ENCODE measurements around the gene PEAR1. TPM values are rescaled to one million over a fixed set of nuclear protein-coding genes. Genes with fewer than 3 reads are reported as not detected.

Gene PEAR1
- total and polyA plus RNA-seq, 2 of the 8 experiments (the other 6 are each of a cell fraction or from before 2014, with no cell fraction given), result 0.63 to 0.71 TPM

- TF ChIP-seq TAF1 (IDR thresholded peaks at IDR 0.05; ENCODE audit: low read depth, low read length) (no peak), SP1 (IDR thresholded peaks at IDR 0.05; ENCODE audit: low read depth, low read length) (no peak), TCF12 (IDR thresholded peaks at IDR 0.05; ENCODE audit: low read depth, low read length) (no peak), CEBPB (IDR thresholded peaks at IDR 0.05; ENCODE audit: low read depth, low read length) (no peak), SP2 (IDR thresholded peaks at IDR 0.05; ENCODE audit: low read length) (no peak), CHD7 (IDR thresholded peaks at IDR 0.05; ENCODE audit: insufficient replicate concordance, low read length) (no peak), HDAC2 (IDR thresholded peaks at IDR 0.05; ENCODE audit: borderline replicate concordance in 1 of 2, low read depth in 2 of 2, low read length in 2 of 2) (no peak), POU5F1 (IDR thresholded peaks at IDR 0.05; ENCODE audit: low read depth, low read length) (no peak)
These were observed 18.8 kb upstream of the PEAR1 start (continued) for GRCh38 chr1:156874572-156875340.
